ENCODE data around the gene C1orf21.

GRCh38 chr1:184616504-184616903 is 229.7 kb downstream of the C1orf21 start:
- no peak for TF ChIP-seq CTCF (IDR thresholded peaks at IDR 0.05; ENCODE audit: low read depth, low read length, poor library complexity, severe bottlenecking)
- TF ChIP-seq EZH2phosphoT487 (IDR thresholded peaks at IDR 0.05; ENCODE audit: borderline replicate concordance, low read length) = no peak

Measured in DOHH2 (cell line).